Left lung (tissue), 10 donors: ENCODE data around the gene PFAS. TPM values are rescaled to one million over a fixed set of nuclear protein-coding genes. Genes with fewer than 3 reads are reported as not detected.
"Not testable (repeated sequence)": the region's sequence is repeated elsewhere in the genome, so short reads cannot be mapped to it uniquely, and the experiment has no call there.

ENCODE experiments used
- ATAC-seq: fragments of 200-7000 bp; cut with Tn5 transposase; one replicate; pipeline ENCODE4 v1.9.1; 2020; ENCODE audit warnings: moderate library complexity
- DNase-seq, 4 donors: peaks; one replicate each; pipeline ENCODE4 v3.0.0-alpha.2; 2013 to 2020
- H3K27ac ChIP-seq, 2 donors: fragments of 200-600 bp; sonication (generic) in 1 of 2; one replicate each; pipeline versions ENCODE4 v1.5.0 to v1.8.0; 2020 to 2021
- H3K27me3 ChIP-seq, 2 donors: fragments of 200-600 bp; sonication (generic) in 1 of 2; one replicate each; pipeline versions ENCODE4 v1.5.0 to v1.8.0; 2020 to 2021
- H3K36me3 ChIP-seq, 2 donors: fragments of 200-600 bp; sonication (generic) in 1 of 2; one replicate each; pipeline versions ENCODE4 v1.5.0 to v1.8.0; 2020 to 2021
- H3K4me1 ChIP-seq, 2 donors: fragments of 200-600 bp; one replicate each; pipeline ENCODE4 v1.8.0; 2021
- H3K4me3 ChIP-seq, 2 donors: fragments of 200-600 bp; sonication (generic) in 1 of 2; one replicate each; pipeline versions ENCODE4 v1.5.0 to v1.8.0; 2020 to 2021; ENCODE audit warnings: mild to moderate bottlenecking in 1 of 2
- H3K9me3 ChIP-seq, 2 donors: fragments of 200-600 bp; sonication (generic) in 1 of 2; one replicate each; pipeline versions ENCODE4 v1.5.0 to v1.8.0; 2020 to 2021
- CTCF ChIP-seq, 2 donors: fragments of 200-600 bp; sonication (generic) in 1 of 2; IDR thresholded peaks; one replicate each; pipeline versions ENCODE4 v1.5.0 to v1.8.0; 2021; ENCODE audit warnings: antibody characterized with exemption in 2 of 2
- intact Hi-C, 2 donors: fragments of 100-400 bp; cut with DNase I; formaldehyde crosslinking; loops; one replicate each; pipeline versions ENCODE4 v1.11.2 to v1.14.2; 2022
- polyA plus RNA-seq, 6 donors: library from polyadenylated mRNA; unstranded; fragments of 120-200 nt; gene quantifications; one replicate each; pipeline ENCODE4 v1.2.1, GENCODE V29; 2013; ENCODE audit not compliant: insufficient read length in 6 of 6
- total RNA-seq, 2 donors: library from RNA; stranded (reverse); fragmentation: NEBNext Ultra II Directional; extraction: Animal tissue kit (Norgen Biotek cat#: 25700); gene quantifications; one replicate each; pipeline ENCODE4 v1.2.1, GENCODE V29; 2021
- donor health status: DM: no; HTN: yes; CAD: no.
- donor health status: DM: no; HTN: no; CAD: no.

Gene PFAS
- total and polyA plus RNA-seq, 8 donors, result 25.9 to 51.0 (median 41.7) TPM

- Histone ChIP-seq H3K4me3 (no peak overlapping the region), H3K27me3 (no peaks in the 10 kb centered on the region), H3K36me3 (peaks cover 2 to 95% of the 10 kb centered on the region in 2 donors), H3K9me3 (no peaks in the 10 kb centered on the region), H3K27ac (no peak overlapping the region), H3K4me1 (peaks cover 0 to 6% of the 10 kb centered on the region in 2 donors)
- TF ChIP-seq CTCF (IDR thresholded peaks at IDR 0.05), result no peak
- intact Hi-C loops, result no loop called here
- ATAC-seq (no peak), DNase-seq (no peak)
Observed at GRCh38 chr17:8237886-8238285, 11.2 kb upstream of the PFAS start.

GRCh38 chr17:8243827-8244226, 5.3 kb upstream of the PFAS start:
- intact Hi-C loops, result no loop called here
- Histone ChIP-seq H3K27ac (no peak overlapping the region), H3K36me3 (peaks cover 0 to 36% of the 10 kb centered on the region in 2 donors), H3K9me3 (no peaks in the 10 kb centered on the region), H3K4me3 (no peak overlapping the region), H3K27me3 (no peaks in the 10 kb centered on the region), H3K4me1 (peaks cover 0 to 15% of the 10 kb centered on the region in 2 donors)
- ATAC-seq, result no peak
- TF ChIP-seq CTCF (IDR thresholded peaks at IDR 0.05), result no peak
- no peak for DNase-seq

- peaks cover 5 to 20% of the 10 kb centered on the region in 2 donors for H3K4me1 ChIP-seq
- no peaks in the 10 kb centered on the region for H3K27me3 ChIP-seq
- H3K4me3 ChIP-seq, result no peak overlapping the region
- TF ChIP-seq CTCF (IDR thresholded peaks at IDR 0.05), result no peak
- H3K27ac ChIP-seq, result no peak overlapping the region
- intact Hi-C loops, result no loop called here
- ATAC-seq (no peak), DNase-seq (no peak)
- H3K9me3 ChIP-seq, result no peaks in the 10 kb centered on the region
- H3K36me3 ChIP-seq, result peaks cover 0 to 27% of the 10 kb centered on the region in 2 donors
Observed at GRCh38 chr17:8244768-8245167, 4.3 kb upstream of the PFAS start.

GRCh38 chr17:8249621-8250500, 772 bp downstream of the PFAS start:
- H3K4me3 ChIP-seq, result peak overlapping the region; percentile 77 to 81
- no peak for ATAC-seq
- intact Hi-C loops, result no loop called here
- H3K36me3 ChIP-seq, result peaks cover 0 to 10% of the 10 kb centered on the region in 2 donors
- H3K9me3 ChIP-seq, result no peaks in the 10 kb centered on the region
- no peak for DNase-seq
- peaks cover 7 to 24% of the 10 kb centered on the region in 2 donors for H3K4me1 ChIP-seq
- no peak for TF ChIP-seq CTCF (IDR thresholded peaks at IDR 0.05)
- no peaks in the 10 kb centered on the region for H3K27me3 ChIP-seq
- peak overlapping the region in 1 of 2 donors; percentile 100 for H3K27ac ChIP-seq

GRCh38 chr17:8251411-8251810, 2.3 kb downstream of the PFAS start:
- H3K27ac ChIP-seq, H3K9me3 ChIP-seq, ATAC-seq, H3K4me3 ChIP-seq, DNase-seq, intact Hi-C loops, H3K27me3 ChIP-seq: not testable (repeated sequence)
- Histone ChIP-seq H3K36me3 (peaks cover 0 to 25% of the 10 kb centered on the region in 2 donors), H3K4me1 (peaks cover 7 to 17% of the 10 kb centered on the region in 2 donors)
